GM19463 (cell line): ENCODE data around the gene CEP85L.
A peak's percentile ranks its signal among the peaks of the same experiment; 100 is the strongest.

ENCODE experiments used
- ATAC-seq: cut with Tn5 transposase; IDR thresholded peaks from one replicate; pipeline ENCODE4 v1.9.1; 2021; ENCODE audit warnings: mild to moderate bottlenecking, moderate library complexity; ENCODE audit not compliant: unreplicated experiment

The CEP85L gene

DNA sequence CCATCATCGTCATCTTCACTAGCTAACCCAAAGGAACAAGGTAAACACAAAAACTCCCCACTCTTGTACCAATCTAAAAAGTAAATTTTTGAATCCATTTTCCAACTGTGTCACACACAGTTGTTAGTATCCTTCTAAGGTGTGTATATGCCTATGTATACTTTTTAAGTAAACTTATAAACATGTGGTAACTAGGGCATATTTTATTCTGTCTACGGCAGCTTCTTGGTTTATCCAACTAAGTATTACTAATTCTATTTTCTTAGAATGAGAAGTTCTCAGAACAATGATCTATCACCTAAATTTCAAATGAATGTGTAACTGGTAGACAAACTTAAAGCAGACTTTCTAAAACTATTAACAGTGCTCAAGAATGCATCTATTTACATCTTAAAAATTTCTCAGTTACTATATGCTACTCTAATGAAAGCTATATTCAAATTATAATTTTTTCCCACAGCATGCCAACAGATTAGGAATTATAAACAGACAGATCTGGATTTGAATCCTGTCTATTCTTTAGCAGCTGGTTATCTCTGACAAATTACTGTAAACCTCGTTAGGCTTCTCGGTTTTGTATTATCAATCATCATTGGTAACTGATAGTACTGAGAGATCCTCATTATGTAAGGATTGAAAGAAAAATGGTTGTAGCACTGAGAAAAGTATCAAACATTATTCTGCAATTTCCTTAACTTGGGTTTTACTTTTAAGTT, 105.1 kb downstream of the CEP85L start:
- ATAC-seq, result no peak

DNA sequence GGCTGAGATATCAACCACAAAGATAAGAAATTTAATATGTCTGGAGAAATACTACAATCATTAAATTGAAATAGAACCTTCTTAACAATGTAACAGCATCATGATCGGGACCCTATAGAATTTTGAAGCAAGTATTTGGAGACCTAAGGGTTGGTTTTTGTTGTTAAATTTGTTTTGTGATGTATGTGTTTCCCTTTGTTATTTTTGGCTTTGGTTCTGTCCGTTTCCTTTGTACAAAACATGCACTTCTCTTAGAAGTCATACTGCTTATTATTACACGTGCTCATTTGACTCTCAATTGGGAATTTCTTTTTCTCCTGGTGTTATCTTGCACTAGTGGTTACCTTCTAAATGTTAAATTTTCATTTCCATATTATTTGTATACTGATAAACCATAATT, 107.3 kb downstream of the CEP85L start:
- no peak for ATAC-seq

DNA sequence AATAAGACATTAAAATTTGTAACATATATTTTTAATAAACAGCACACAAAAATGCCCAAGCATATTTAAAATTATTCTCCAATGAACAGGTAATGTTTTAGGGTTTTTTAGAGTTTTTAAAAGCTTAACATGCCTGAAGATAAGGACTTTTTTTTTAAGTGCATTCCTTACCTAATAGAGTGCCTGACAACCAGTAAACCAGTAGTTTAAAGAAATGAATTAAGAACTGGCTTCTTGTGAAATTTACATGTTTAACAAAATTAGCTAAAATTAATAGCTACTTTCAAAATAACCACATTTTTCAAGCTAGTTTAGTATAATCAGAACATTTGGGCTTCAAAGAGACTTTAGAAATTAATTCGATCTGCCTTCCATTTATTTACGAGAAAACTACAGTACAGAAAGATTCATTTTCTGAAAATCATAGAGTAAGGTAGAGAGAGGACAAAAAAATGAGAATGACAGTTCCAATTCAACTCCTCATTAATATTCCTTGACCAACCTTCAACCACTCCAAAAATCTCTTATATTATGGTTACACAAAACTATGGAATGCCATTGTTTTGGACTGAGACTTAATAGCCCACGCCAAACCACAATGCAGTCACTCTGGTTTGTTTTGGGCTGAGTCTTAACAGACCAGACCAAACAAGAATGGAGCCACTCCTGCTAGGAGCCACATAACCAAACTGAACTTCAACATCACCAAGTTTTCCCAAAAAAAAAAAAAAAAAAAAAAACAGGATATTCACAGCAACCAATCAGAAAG, 109.0 kb downstream of the CEP85L start:
- no peak for ATAC-seq

GRCh38 chr6:118537574-118537973, 113.8 kb downstream of the CEP85L start:
- ATAC-seq, result no peak

DNA sequence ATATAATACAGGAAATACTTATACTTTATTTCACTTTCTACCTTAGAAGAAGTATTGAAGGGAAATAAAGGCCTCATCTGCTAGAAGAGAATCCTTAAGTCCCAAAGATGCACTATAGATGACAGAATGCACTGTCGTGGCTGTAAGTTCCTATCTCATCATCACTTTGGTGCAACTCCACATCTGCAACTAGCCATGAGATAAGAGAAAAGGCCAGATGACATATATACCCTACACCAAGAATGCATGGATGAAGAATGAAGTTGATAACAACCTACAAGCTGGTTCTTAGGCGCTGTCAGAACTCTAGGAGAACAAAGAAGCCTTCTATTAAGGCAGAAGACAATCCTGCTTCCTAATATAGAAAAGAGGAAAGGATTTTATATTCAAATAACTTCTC, 114.9 kb downstream of the CEP85L start:
- ATAC-seq, result no peak

DNA sequence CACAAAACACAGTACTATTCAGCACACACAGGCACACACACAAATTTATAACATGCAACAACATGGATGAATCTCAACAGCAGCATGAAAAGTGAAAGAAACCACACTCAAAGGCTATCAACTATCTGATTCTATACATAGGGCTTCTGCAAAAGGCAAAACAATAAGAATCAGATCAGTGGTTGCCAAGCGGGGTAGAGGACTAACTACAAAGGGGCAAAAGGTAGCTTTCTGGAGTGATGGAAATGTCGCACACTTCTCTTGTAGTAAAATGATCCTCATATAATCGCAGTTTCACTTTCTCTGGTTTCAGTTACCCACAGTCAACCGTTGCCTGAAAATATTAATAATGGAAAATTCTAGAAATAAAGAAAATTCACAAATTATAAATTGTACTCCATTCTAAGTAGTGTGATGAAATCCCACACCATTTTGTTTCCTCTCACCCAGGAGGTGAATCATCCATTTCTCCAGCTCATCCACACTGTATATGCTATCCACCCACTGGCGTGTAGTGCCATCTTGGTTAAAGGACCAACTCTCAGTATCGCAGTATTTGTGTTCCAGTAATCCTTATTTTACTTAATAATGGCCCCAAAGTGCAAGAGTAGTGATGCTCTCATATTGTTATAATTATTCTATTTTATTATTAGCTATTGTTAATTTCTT, 116.1 kb downstream of the CEP85L start:
- no peak for ATAC-seq

- no peak for ATAC-seq
Observed at GRCh38 chr6:118530942-118531341, 120.4 kb downstream of the CEP85L start.

DNA sequence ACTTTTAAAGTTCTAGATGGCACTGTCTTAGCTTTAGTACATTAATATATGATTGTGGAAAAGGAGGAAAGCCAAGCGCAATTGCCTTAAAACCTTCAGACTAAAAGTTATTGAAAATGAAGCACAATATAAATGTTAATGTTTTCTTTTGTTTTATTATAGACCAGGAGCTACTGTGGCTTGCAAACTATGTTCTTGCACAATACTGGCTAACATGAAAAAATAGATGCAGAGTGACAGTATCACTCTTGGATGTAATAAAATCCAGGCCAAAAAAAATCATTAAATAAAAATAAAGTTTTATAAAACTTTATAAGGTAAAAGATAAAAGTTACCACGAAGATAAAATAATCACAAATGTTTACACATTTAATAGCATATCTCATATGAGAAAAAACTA, 121.6 kb downstream of the CEP85L start:
- ATAC-seq, result no peak

DNA sequence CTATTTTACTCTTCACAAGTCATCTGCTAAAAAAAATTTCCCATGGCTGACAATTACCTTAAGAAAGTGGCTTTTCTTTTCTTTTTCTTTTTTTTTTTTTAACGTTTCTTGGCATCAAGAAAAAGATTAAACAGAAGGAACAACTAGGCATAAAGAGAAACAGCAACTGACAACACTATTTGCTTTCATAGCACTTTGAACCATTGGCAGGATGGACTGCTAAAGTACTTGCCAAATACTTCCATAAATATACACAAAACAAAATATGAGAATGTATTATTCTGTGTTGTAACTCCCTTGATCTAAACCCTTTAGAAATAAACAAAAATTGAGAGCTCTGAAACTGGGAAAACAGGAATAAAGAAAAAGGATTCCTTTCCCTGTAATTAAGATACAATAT, 123.3 kb downstream of the CEP85L start:
- no peak for ATAC-seq

DNA sequence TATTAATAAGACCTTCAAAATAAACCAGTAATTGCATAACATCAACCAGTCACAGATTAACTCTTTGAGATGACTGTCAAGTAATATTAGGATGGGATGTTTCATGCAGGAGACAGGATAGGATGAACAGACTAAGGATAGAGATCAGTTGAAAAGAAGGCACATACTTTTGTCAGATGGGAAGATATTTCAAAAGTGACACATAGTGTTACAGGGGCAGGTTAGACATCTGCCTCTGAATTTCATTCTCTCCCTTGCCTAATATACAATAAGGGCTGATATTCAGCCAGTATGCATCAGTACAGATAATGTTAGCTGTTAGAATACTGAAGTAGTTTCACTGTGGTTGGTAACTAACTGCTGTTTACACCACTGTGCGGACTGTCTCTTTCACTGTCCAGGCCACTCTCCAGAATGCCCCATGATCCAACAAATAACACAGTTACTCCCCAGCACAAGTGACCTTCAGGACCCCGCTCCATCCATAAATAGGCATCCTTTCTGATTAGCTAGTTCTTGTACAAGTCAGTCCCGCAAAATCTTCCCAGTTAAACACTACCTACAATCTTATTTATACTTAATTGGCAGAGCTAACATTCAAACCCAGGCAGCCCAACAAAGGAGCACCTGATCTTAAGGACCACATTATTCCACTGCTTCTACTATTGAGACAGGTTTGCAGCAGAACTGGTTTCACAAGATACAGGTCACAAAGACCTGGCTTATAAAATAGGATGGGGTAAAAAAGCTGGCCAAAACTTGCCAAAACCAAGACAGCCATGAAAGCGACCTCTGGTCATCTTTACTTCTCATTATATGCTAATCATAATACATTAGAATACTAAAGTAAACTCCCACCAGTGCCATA, 125.2 kb downstream of the CEP85L start:
- no peak for ATAC-seq

GRCh38 chr6:118524686-118525085, 126.7 kb downstream of the CEP85L start:
- no peak for ATAC-seq

- peak; percentile 62 for ATAC-seq
Observed at GRCh38 chr6:118523216-118523615, 128.2 kb downstream of the CEP85L start.

- ATAC-seq, result no peak
Observed at GRCh38 chr6:118522422-118522821, 129.0 kb downstream of the CEP85L start.

GRCh38 chr6:118514689-118515088, 136.7 kb downstream of the CEP85L start:
- ATAC-seq, result no peak

DNA sequence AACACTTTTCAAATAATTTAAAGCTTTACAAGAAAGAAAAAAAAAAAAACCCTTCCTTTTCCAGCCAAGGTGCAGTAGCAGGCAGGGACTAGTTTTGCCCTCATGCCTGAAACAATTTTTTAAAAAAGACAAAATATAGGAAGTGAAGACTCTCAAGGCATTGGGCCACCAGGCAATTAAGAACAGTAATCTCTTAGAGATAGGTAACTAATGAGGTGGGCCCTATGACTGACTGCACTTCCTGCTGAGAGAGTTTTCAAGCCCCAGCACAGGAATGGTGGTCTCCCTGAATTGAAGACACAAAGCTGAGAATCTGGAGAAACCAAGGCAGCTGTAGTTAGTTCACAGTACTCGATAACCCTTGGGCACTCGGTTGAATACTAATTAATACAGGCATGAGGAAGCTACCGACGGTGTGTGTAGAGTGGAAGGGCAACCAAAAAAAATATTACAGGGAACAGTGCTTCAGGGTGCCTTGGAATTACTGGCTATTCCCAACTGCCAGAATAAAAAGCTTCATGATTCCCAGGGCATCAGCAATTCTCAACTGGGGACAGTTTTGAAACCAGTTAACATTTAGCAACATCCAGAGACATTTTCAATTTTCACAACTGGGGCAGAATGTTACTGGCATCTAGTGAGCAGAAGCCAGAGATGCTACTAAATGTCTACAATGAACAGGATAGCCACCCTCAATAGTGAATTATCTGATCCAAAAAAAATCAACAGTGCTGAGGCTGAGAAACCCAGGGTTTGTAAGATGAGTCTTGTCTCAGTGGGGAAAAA, 139.3 kb downstream of the CEP85L start:
- no peak for ATAC-seq

GRCh38 chr6:118509009-118509617, 142.3 kb downstream of the CEP85L start:
- ATAC-seq, result no peak

DNA sequence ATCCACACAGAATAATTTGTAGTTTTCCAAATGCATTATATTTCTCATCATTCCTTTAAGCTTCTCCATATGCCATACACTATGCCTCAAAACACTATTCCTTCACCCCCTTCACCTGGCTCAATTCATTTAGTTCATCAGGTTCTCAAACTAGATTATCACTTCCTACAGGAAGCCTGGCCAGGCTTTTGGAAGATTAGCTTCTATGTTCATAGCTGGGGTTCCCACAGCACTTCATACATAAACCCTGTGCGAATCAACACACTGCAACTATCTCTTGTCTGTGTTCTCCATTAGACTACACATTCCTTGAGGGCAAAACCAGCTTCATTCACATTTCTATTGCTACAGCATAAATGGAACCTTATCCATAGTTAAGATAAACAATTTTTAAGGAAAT, 143.8 kb downstream of the CEP85L start:
- ATAC-seq, result no peak

DNA sequence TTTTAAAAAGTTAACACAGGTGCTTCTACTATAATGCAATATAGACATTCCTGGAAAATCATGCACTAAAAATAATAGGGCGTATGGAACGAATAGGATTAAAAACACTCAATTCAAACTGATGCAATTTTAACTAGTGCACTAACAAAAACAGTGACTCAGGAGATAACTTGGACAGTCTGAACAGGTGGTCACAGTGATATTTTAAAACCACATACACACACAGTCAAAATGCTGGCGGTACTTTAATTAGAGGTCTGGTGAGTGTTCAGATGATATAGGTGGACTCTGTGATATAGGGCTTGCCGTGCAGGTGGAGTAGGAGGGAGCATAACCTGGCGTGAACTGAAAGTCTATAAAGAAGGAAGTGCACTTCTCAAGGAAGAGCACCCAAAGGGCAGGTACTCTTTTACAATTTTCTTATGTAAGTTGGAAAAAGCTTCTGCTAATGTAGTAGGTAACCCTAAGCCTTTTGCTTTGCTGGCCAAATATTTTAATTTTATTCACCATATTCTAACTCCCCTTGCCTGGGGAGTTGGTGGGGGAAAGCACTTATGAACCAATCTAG, 145.2 kb downstream of the CEP85L start:
- ATAC-seq, result no peak

- no peak for ATAC-seq
Observed at GRCh38 chr6:118505656-118506055, 145.7 kb downstream of the CEP85L start.
